ENCODE data around the gene HAPLN3. TPM values are rescaled to one million over a fixed set of nuclear protein-coding genes. Genes with fewer than 3 reads are reported as not detected.

Gene HAPLN3
- total RNA-seq, 1 experiment from 2014 or later = 42.4 TPM

- no peaks in the 10 kb centered on the region for H3K9me3 ChIP-seq (ENCODE audit: control insufficient read depth, low read depth, low read length)
- no peak overlapping the region for H3K23ac ChIP-seq (ENCODE audit: insufficient read length, low read depth, low read length)
- no peak overlapping the region for H2BK20ac ChIP-seq (ENCODE audit: low read depth, low read length, poor library complexity, severe bottlenecking)
- no peak overlapping the region for H3K18ac ChIP-seq (ENCODE audit: insufficient read length, low read depth, low read length)
- H3K27ac Mint-ChIP-seq = no peak overlapping the region
- H3K4me1 Mint-ChIP-seq = peaks cover 9 to 14% of the 10 kb centered on the region in 2 experiments; a peak in 3 of 4 replicates
- H4K8ac ChIP-seq (replicated peaks; ENCODE audit: insufficient read length, low read depth, low read length) = no peak overlapping the region
- H3K27ac ChIP-seq (ENCODE audit: insufficient read length, low read depth, low read length) = no peak overlapping the region
- H2AK5ac ChIP-seq (ENCODE audit: insufficient read length, low read length) = no peak overlapping the region
- no peak overlapping the region for H3K4me2 ChIP-seq (ENCODE audit: insufficient read depth, insufficient read length, low read length)
- H3K79me1 ChIP-seq (ENCODE audit: insufficient read depth, low read depth, low read length, poor library complexity, severe bottlenecking) = no peaks in the 10 kb centered on the region
- H3K4ac ChIP-seq (ENCODE audit: low read depth, low read length) = no peak overlapping the region
- H4K91ac ChIP-seq (ENCODE audit: insufficient read length, low read depth, low read length) = no peak overlapping the region
- no peak overlapping the region for H2BK12ac ChIP-seq (ENCODE audit: insufficient read length, low read depth, low read length)
- H3K27me3 Mint-ChIP-seq (ENCODE audit: low read depth) = peaks cover 2% of the 10 kb centered on the region
- H4K5ac ChIP-seq (ENCODE audit: insufficient read length, low read depth, low read length) = no peak overlapping the region
- peaks cover 2% of the 10 kb centered on the region for H4K20me1 ChIP-seq (ENCODE audit: control insufficient read depth, insufficient read depth, insufficient read length)
- no peak overlapping the region for H3K14ac ChIP-seq (ENCODE audit: insufficient read depth, low read length)
- H3K79me2 ChIP-seq (ENCODE audit: insufficient read depth, low read length) = no peaks in the 10 kb centered on the region
- no peaks in the 10 kb centered on the region for H3K9me3 Mint-ChIP-seq
- no peak overlapping the region for H3K56ac ChIP-seq (ENCODE audit: insufficient read length, low read depth, low read length)
- no peak overlapping the region for H3K4me3 Mint-ChIP-seq
- no peak overlapping the region for H2AFZ ChIP-seq (ENCODE audit: low read length)
- peaks cover 25 to 64% (median 38%) of the 10 kb centered on the region in 3 experiments; a peak in 6 of 7 replicates for H3K36me3 Mint-ChIP-seq (ENCODE audit: insufficient read depth in 1 of 3, low read depth in 3 of 3)
- no peaks in the 10 kb centered on the region for H3K27me3 ChIP-seq (ENCODE audit: insufficient read depth, low read length)
- DNase-seq = no peak
- no peak overlapping the region for H3T11ph ChIP-seq (ENCODE audit: low read length)
- H3K4me1 ChIP-seq (ENCODE audit: insufficient read depth, low read length) = no peaks in the 10 kb centered on the region; the same call in 1 of the 2 replicates
- H2BK15ac ChIP-seq (ENCODE audit: low read depth, low read length) = no peak overlapping the region
- no peak for TF ChIP-seq CTCF (conservative IDR thresholded peaks at IDR 0.05)
- H2BK120ac ChIP-seq (ENCODE audit: low read depth, low read length, poor library complexity, severe bottlenecking) = no peak overlapping the region
- no CpG with 5 or more reads among the region's 22 CpGs for WGBS (ENCODE audit: extremely low coverage, insufficient read length, low lambda C conversion rate)
- H2BK5ac ChIP-seq (ENCODE audit: insufficient read length, low read length) = no peak overlapping the region
- no peaks in the 10 kb centered on the region for H3K23me2 ChIP-seq (ENCODE audit: insufficient read length, low read depth, low read length, poor library complexity, severe bottlenecking)
- H3K9ac ChIP-seq (ENCODE audit: extremely low read depth, insufficient read length, low read length) = no peak overlapping the region
Observed at GRCh38 chr15:88877906-88878305, 17.4 kb downstream of the HAPLN3 start.
